HG03521 (cell line): ENCODE measurements around the gene PWWP2B.
"Not testable (repeated sequence)": the region's sequence is repeated elsewhere in the genome, so short reads cannot be mapped to it uniquely, and the experiment has no call there.

Experiments used
- ATAC-seq: cut with Tn5 transposase; IDR thresholded peaks from one replicate; pipeline ENCODE4 v1.9.1; 2021; ENCODE audit warnings: mild to moderate bottlenecking, moderate library complexity; ENCODE audit not compliant: unreplicated experiment

The PWWP2B gene

GRCh38 chr10:132380986-132381385 lies 16.0 kb upstream of the PWWP2B start:
- not testable (repeated sequence) for ATAC-seq

- ATAC-seq, result no peak
These were observed 15.3 kb upstream of the PWWP2B start for GRCh38 chr10:132381741-132382140.

- ATAC-seq, result no peak
These were observed 14.6 kb upstream of the PWWP2B start for GRCh38 chr10:132382231-132382922.

- ATAC-seq, result no peak
These were observed 13.9 kb upstream of the PWWP2B start for GRCh38 chr10:132383101-132383500.

- no peak for ATAC-seq
These were observed 13.2 kb upstream of the PWWP2B start for GRCh38 chr10:132383751-132384196.

- ATAC-seq, result no peak
These were observed 12.2 kb upstream of the PWWP2B start for GRCh38 chr10:132384618-132385388.

GRCh38 chr10:132385389-132385667 lies 11.7 kb upstream of the PWWP2B start:
- no peak for ATAC-seq

GRCh38 chr10:132385721-132386418 lies 11.1 kb upstream of the PWWP2B start:
- ATAC-seq, result no peak

- no peak for ATAC-seq
These were observed 10.6 kb upstream of the PWWP2B start for GRCh38 chr10:132386419-132386831.

- not testable (repeated sequence) for ATAC-seq
These were observed 10.1 kb upstream of the PWWP2B start for GRCh38 chr10:132386896-132387295.

GRCh38 chr10:132387764-132388210 lies 9.2 kb upstream of the PWWP2B start:
- ATAC-seq, result no peak

GRCh38 chr10:132388891-132389432 lies 8.0 kb upstream of the PWWP2B start:
- no peak for ATAC-seq

GRCh38 chr10:132389433-132390169 lies 7.4 kb upstream of the PWWP2B start:
- no peak for ATAC-seq

GRCh38 chr10:132390170-132390920 lies 6.7 kb upstream of the PWWP2B start:
- ATAC-seq, result no peak

GRCh38 chr10:132390921-132391675 lies 5.9 kb upstream of the PWWP2B start:
- ATAC-seq, result no peak

GRCh38 chr10:132391676-132392020 lies 5.4 kb upstream of the PWWP2B start:
- ATAC-seq, result no peak

GRCh38 chr10:132392184-132392800 lies 4.7 kb upstream of the PWWP2B start:
- ATAC-seq, result no peak

GRCh38 chr10:132392811-132393694 lies 3.9 kb upstream of the PWWP2B start:
- ATAC-seq, result no peak
